Fibroblast of lung (primary cell): Measurements from ENCODE around the gene ABHD4. TPM values are rescaled to one million over a fixed set of nuclear protein-coding genes. Genes with fewer than 3 reads are reported as not detected.

Source experiments
- DNase-seq, 2 donors: peaks; one replicate each; pipeline versions ENCODE4 v3.0.0 to v3.0.0-alpha.2; 2010; ENCODE audit warnings: low read depth in 2 of 2
- H2AFZ ChIP-seq: 2 replicates; pipeline ENCODE4 v1.5.1; 2012; ENCODE audit warnings: low read length, control low read depth, inconsistent platforms
- H3K27ac ChIP-seq: 2 replicates; pipeline ENCODE4 v1.5.1; 2011; ENCODE audit warnings: low read length, control low read depth; ENCODE audit not compliant: insufficient read depth
- H3K27me3 ChIP-seq: 2 replicates; pipeline ENCODE4 v1.5.1; 2011; ENCODE audit warnings: mild to moderate bottlenecking, low read length; ENCODE audit not compliant: control insufficient read depth, insufficient read depth
- H3K36me3 ChIP-seq: 2 replicates; pipeline ENCODE4 v1.5.1; 2011; ENCODE audit warnings: low read length; ENCODE audit not compliant: control insufficient read depth, insufficient read depth
- H3K4me1 ChIP-seq: 2 replicates; pipeline ENCODE4 v1.5.1; 2011; ENCODE audit warnings: low read length; ENCODE audit not compliant: control insufficient read depth, insufficient read depth; ENCODE audit errors: extremely low read depth
- H3K4me2 ChIP-seq: 2 replicates; pipeline ENCODE4 v1.5.1; 2011; ENCODE audit warnings: low read length, control low read depth; ENCODE audit not compliant: insufficient read depth; ENCODE audit errors: extremely low read depth
- H3K4me3 ChIP-seq, 4 experiments: fragments of 200-600 bp in 1 of 4; sonication (generic) in 1 of 4; replicated peaks in 1 of 4; 2 replicates each; pipeline ENCODE4 v1.5.1; 2011 to 2016; ENCODE audit warnings: low read length in 4 of 4, low read depth in 3 of 4, mild to moderate bottlenecking in 3 of 4, control low read depth in 2 of 4, inconsistent platforms in 1 of 4, mixed read lengths in 1 of 4; ENCODE audit not compliant: insufficient read depth in 1 of 4; ENCODE audit errors: control extremely low read depth in 1 of 4
- H3K79me2 ChIP-seq: 2 replicates; pipeline ENCODE4 v1.5.1; 2012; ENCODE audit warnings: mild to moderate bottlenecking, low read length, inconsistent platforms; ENCODE audit not compliant: control insufficient read depth, insufficient read depth
- H3K9ac ChIP-seq: 2 replicates; pipeline ENCODE4 v1.5.1; 2011; ENCODE audit warnings: mild to moderate bottlenecking, low read length, control low read depth; ENCODE audit not compliant: insufficient read depth
- H3K9me3 ChIP-seq: 2 replicates; pipeline ENCODE4 v1.5.1; 2012; ENCODE audit warnings: low read depth, low read length; ENCODE audit not compliant: control insufficient read depth, insufficient read depth
- H4K20me1 ChIP-seq: 2 replicates; pipeline ENCODE4 v1.5.1; 2011; ENCODE audit warnings: low read length; ENCODE audit not compliant: control insufficient read depth, insufficient read depth; ENCODE audit errors: extremely low read depth
- EZH2 ChIP-seq: IDR thresholded peaks from 2 replicates; pipeline ENCODE4 v1.5.1; 2012; ENCODE audit warnings: low read length, control low read depth, mild to moderate bottlenecking; ENCODE audit errors: missing control alignments
- polyA plus RNA-seq, 2 donors: library from polyadenylated mRNA; depleted of rRNA in 1 of 2; stranded (reverse) in 1 of 2; unstranded in 1 of 2; fragments of >200 nt; gene quantifications; 2 replicates each; pipeline ENCODE4 v1.2.1, GENCODE V29; 2011 to 2012; ENCODE audit warnings: missing spikeins in 1 of 2
- total RNA-seq: library from RNA; depleted of rRNA; stranded (reverse); fragments of >200 nt; gene quantifications from 2 replicates; pipeline ENCODE4 v1.2.1, GENCODE V29; 2014
- TF ChIP-seq, protein P1 (sequence below), 2 donors: IDR thresholded peaks in 1 of 2; conservative IDR thresholded peaks in 1 of 2; 1 replicate in 1 of 2; 2 replicates in 1 of 2; pipeline ENCODE4 v1.5.1; 2011 to 2012; ENCODE audit warnings: low read length in 2 of 2, control low read depth in 1 of 2, inconsistent platforms in 1 of 2, low read depth in 1 of 2, mild to moderate bottlenecking in 1 of 2

ABHD4 gene
- total and polyA plus RNA-seq, 2 donors (not counting 1 experiment from before 2014, with no cell fraction given) = 40.0 to 61.2 TPM

DNA sequence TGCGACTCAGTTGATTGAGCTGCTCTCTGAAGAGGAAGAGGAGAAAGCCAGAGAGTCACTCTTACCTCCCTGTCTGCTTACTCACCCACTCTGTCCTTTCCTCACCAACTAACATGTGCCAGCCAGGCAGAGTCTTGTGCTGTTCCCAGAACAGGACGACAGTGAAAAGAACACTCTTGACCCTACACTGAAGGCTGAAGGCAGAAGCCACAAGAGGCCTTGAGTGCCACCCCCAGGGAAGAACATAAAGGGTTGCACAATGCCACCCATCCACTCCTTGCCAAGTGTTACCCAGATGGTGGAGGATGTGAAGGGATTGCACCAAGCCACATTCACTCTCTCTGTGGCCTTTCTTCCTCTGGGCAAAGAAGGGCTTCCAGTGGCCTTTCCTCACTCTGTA is 12.8 kb downstream of the ABHD4 start:
- peaks cover 8% of the 10 kb centered on the region for H3K4me1 ChIP-seq
- peaks cover 22% of the 10 kb centered on the region for H3K36me3 ChIP-seq
- H3K27me3 ChIP-seq = no peaks in the 10 kb centered on the region
- no peak overlapping the region for H3K9ac ChIP-seq
- H3K27ac ChIP-seq = no peak overlapping the region
- H4K20me1 ChIP-seq = no peaks in the 10 kb centered on the region
- H3K4me3 ChIP-seq = no peak overlapping the region
- TF ChIP-seq, protein P1, sequence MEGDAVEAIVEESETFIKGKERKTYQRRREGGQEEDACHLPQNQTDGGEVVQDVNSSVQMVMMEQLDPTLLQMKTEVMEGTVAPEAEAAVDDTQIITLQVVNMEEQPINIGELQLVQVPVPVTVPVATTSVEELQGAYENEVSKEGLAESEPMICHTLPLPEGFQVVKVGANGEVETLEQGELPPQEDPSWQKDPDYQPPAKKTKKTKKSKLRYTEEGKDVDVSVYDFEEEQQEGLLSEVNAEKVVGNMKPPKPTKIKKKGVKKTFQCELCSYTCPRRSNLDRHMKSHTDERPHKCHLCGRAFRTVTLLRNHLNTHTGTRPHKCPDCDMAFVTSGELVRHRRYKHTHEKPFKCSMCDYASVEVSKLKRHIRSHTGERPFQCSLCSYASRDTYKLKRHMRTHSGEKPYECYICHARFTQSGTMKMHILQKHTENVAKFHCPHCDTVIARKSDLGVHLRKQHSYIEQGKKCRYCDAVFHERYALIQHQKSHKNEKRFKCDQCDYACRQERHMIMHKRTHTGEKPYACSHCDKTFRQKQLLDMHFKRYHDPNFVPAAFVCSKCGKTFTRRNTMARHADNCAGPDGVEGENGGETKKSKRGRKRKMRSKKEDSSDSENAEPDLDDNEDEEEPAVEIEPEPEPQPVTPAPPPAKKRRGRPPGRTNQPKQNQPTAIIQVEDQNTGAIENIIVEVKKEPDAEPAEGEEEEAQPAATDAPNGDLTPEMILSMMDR (conservative IDR thresholded peaks at IDR 0.05 in 1 of 2, IDR thresholded peaks at IDR 0.05 in 1 of 2; ENCODE audit: low read depth in 1 of 2, low read length in 2 of 2) = no peak
- no peak overlapping the region for H2AFZ ChIP-seq
- DNase-seq = no peak
- no peak overlapping the region for H3K4me2 ChIP-seq
- H3K9me3 ChIP-seq = no peaks in the 10 kb centered on the region
- H3K79me2 ChIP-seq = no peaks in the 10 kb centered on the region

DNA sequence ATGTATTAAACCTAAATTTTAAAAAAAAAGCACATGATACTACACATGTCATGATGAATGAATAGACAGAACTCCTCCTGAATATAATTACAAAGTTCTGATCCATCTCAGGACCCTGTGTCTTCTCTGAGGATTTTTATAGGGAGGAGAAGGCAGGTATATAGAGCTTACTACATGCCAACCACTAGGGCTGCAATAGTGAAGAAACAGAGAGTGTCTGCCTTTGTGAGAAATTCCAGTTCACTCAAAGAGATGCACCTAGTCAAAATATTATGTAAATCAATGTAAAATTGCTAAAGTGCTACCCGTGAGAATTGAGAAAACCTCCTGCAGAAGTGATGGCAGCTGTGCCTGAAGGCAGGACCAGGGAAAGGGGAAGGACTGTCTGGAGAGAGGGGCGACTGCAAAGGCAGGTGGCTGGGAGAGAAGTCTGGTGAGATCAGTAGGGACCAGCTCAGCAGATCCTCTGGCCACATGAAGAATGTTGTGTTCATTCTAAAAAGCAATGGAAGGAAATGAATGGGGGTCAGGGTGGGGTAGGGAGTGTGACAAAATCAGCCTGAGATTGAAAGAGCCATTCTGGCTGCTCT is 15.1 kb downstream of the ABHD4 start:
- Histone ChIP-seq H3K4me3 (no peak overlapping the region), H4K20me1 (no peaks in the 10 kb centered on the region), H3K27ac (peak overlapping the region; percentile 64), H3K27me3 (no peaks in the 10 kb centered on the region), H2AFZ (no peak overlapping the region), H3K79me2 (no peaks in the 10 kb centered on the region), H3K9me3 (no peaks in the 10 kb centered on the region), H3K4me1 (peaks cover 8% of the 10 kb centered on the region), H3K36me3 (peaks cover 21% of the 10 kb centered on the region), H3K4me2 (peak overlapping the region; percentile 23), H3K9ac (no peak overlapping the region)
- DNase-seq = peak in 1 of 2 donors; percentile 20
- no peak for TF ChIP-seq EZH2
- TF ChIP-seq, protein P1 (conservative IDR thresholded peaks at IDR 0.05 in 1 of 2, IDR thresholded peaks at IDR 0.05 in 1 of 2; ENCODE audit: low read depth in 1 of 2, low read length in 2 of 2) = peak in 1 of 2 donors; percentile 22

DNA sequence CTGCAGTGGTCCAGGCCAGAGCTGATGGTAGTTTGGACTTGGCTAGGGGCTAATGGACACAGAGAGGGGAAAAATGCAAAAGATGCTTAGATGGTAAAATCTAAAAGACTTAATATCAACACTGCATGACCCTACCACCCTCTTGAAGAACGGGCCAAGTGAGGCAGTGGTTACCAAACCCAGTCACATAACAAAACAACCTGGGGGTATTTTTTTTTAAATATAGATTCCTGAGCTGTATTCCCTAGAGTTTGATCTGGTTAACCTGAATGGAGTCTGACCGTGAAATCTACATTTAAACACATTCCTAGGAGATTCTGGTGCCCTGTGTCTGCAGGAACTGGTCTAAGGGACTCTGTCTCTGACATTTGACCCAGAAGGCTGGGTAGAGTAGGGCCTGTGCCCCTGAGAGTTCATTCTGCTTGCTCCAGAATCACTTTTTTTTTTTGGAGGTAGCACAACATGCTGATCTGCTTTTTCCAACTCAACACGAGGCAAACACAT is 15.7 kb downstream of the ABHD4 start:
- peak in 1 of 2 donors; percentile 32 for DNase-seq
- Histone ChIP-seq H3K4me3 (no peak overlapping the region), H3K9me3 (no peaks in the 10 kb centered on the region), H3K79me2 (no peaks in the 10 kb centered on the region), H3K4me2 (peak overlapping the region; percentile 52), H3K36me3 (peaks cover 19% of the 10 kb centered on the region), H4K20me1 (no peaks in the 10 kb centered on the region), H2AFZ (no peak overlapping the region), H3K9ac (no peak overlapping the region), H3K4me1 (peaks cover 8% of the 10 kb centered on the region), H3K27ac (peak overlapping the region; percentile 64), H3K27me3 (no peaks in the 10 kb centered on the region)
- TF ChIP-seq, protein P1 (conservative IDR thresholded peaks at IDR 0.05 in 1 of 2, IDR thresholded peaks at IDR 0.05 in 1 of 2; ENCODE audit: low read depth in 1 of 2, low read length in 2 of 2) = no peak
- no peak for TF ChIP-seq EZH2
